GM21360 (cell line): ENCODE measurements around the gene BMERB1.
"Not testable (repeated sequence)": the region's sequence is repeated elsewhere in the genome, so short reads cannot be mapped to it uniquely, and the experiment has no call there.

Experiments
- ATAC-seq: cut with Tn5 transposase; IDR thresholded peaks from one replicate; pipeline ENCODE4 v1.9.1; 2021; ENCODE audit warnings: mild to moderate bottlenecking, moderate library complexity; ENCODE audit not compliant: unreplicated experiment

Gene BMERB1

GRCh38 chr16:15607221-15607699, 172.9 kb downstream of the BMERB1 start:
- ATAC-seq: not testable (repeated sequence)

DNA sequence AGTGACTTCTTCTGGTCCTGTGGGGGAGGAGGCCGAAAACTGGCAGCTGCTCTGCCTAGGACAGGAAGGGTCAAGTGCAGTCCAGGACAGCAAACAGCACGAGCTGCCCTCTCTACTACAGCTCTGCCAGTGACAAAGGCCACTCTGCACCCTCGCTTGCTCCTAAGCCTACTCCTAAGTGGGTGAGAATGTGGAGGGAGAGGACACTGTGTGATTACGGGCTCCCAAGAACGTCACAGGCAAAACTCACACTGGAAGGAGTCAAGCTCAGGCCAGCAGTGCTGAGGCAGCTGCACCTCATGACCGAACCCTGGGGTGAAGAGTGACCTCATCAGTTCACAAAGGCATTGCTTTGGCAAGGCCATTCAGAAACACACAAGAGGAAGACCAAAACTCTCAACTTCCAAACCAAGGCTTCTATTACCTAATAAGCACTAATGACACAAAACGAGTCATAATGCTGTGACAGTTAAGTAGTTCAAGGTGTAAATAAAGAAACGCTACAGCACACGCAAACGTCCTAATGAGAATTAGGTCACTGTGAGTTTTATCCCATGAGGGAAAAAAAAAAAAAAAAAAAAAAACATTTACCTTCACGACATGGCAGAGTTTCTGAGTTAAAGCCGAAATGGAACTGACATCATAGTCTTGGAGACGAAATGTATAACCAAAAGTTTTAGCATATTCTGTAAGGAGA, 173.5 kb downstream of the BMERB1 start:
- no peak for ATAC-seq

GRCh38 chr16:15608398-15609285, 174.3 kb downstream of the BMERB1 start:
- ATAC-seq: no peak

GRCh38 chr16:15609286-15609649, 174.9 kb downstream of the BMERB1 start:
- no peak for ATAC-seq

DNA sequence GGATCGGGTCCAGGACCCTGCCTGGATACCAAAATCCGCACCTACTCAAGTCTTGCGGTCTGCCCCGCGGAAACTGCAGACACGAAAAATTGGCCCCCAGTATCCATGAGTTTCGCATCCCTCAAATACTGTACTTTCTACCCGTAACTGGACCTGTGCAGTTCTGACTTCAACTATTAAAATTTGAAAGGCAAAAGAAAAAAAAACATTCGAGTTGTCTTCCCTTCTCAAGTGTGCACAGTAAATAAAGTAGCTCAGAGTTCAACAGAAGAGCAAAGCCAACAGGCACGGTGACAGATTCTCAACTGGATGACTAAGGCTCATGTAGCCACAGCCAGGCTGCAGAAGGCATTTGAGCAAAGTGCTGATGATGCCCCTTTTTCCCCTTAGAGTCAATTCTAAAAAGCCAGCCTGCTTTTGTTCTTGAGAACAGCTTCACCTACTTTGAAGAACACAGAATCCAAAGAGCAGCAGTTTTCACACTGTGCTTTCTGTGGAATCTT, 176.0 kb downstream of the BMERB1 start:
- ATAC-seq: no peak

DNA sequence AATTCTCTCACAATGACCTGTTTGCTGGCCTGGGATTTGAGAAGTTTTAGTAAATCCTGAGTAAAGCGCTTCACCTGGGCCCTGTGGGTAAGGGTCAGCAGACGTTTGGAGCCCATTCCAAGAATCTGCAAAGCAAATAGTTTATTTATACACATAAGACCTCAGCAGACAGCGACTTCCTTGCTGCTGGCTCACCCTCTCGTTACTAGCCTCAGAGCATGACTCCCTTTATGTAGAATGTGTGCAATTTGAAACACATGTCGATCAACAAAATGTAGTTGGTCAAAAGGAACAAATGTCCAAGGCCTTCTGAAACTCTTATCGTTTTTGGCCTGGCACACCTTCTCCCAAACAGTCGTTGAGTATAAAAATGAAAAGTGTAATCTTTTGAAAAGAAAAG, 177.2 kb downstream of the BMERB1 start:
- no peak for ATAC-seq

- no peak for ATAC-seq
These were observed 179.3 kb downstream of the BMERB1 start for GRCh38 chr16:15613676-15614075.

- ATAC-seq: no peak
These were observed 181.6 kb downstream of the BMERB1 start for GRCh38 chr16:15616012-15616411.

DNA sequence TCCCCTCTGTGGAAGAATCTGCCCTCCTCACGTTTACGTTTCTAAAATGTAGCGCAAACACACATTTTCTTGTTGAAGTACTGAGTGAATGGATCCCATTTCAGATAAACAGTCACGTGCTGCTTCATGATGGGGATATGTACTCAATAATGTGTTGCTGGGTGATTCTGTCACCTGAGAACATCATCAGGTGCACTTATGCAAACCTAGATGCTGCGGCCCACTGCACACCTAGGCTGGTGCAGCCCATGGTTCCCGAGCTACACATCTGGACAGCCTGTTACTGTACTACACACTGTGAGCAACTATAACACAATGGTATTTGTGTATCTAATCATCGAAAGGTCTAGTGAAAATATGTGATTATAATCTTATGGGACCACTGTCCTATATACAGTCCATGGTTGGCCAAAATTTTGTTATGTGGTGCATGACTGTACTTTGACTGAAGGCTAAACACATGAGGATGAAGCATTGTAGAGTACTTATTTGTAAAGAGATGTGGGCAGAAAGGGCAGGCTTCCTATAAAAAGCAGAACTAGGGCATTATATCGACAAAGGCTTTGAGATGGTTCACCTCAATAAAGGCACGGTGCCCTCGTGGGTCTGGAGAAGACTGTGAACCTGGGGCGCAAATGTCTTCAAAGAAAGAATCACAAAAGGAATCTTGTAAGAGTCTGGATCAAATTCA, 182.2 kb downstream of the BMERB1 start:
- no peak for ATAC-seq

- ATAC-seq: no peak
These were observed 183.5 kb downstream of the BMERB1 start for GRCh38 chr16:15617901-15618300.

DNA sequence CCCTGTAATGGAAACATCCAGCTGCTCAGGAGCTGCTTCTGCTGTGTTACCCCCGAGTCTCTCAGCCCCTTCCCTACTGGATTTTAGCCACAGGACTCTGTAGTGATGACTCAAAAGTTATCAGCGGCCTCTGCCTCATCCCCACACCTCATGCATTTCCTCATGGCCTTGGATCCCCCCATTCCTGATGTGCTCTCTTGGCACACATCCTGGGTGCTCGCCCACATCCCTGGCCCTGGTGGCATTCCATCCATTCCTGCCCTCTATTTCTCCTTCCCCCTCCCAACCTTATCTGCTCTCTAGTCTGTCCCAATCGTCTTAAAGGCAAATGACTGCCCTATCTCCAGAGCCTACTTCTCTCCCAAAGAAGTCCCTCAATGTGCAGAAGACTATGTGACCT, 184.0 kb downstream of the BMERB1 start:
- no peak for ATAC-seq

GRCh38 chr16:15620611-15621195, 186.3 kb downstream of the BMERB1 start:
- ATAC-seq: no peak

- ATAC-seq: no peak
These were observed 187.1 kb downstream of the BMERB1 start for GRCh38 chr16:15621456-15621855.

- ATAC-seq: no peak
These were observed 187.5 kb downstream of the BMERB1 start for GRCh38 chr16:15621889-15622288.

GRCh38 chr16:15631730-15632409, 197.5 kb downstream of the BMERB1 start:
- ATAC-seq: no peak

GRCh38 chr16:15635926-15636325, 201.5 kb downstream of the BMERB1 start:
- ATAC-seq: no peak

GRCh38 chr16:15636392-15636873, 202.0 kb downstream of the BMERB1 start:
- ATAC-seq: no peak
